ENCODE results near the gene IPO4.

DNA sequence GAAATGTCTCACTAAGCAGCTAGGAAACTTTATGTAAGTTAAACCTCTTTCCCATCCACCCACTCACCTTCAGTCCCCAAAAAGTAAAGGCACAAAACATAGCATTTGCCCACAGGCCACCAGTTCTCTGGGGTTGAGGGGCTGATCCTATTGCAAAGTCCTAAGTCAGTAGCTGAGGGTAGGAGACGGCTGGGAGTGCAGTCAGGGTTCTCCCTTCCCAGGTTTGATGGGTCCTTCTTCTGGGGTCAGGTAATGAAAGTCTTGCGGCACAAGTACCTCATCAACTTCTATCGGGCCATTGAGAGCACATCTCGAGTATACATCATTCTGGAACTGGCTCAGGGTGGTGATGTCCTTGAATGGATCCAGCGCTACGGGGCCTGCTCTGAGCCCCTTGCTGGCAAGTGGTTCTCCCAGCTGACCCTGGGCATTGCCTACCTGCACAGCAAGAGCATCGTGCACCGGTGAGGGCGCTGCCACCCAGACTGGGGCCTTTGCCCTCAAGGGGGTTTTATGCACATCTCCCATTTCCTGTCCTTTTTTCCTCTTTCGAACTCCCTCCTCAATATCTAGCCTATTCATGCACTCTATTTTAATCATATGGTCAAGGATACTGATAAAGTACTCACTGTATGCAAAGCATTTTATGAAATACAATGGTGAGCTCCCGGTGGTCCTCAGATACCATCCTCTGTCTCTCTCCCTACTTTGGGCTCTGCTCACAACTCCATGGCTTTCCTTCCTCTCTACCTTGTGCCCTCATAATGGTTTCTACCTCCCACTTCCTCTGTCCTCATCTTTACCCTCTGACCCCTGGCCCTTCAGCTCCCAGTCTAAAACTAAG, 17.9 kb upstream of the IPO4 start:
- TF ChIP-seq, protein P1, sequence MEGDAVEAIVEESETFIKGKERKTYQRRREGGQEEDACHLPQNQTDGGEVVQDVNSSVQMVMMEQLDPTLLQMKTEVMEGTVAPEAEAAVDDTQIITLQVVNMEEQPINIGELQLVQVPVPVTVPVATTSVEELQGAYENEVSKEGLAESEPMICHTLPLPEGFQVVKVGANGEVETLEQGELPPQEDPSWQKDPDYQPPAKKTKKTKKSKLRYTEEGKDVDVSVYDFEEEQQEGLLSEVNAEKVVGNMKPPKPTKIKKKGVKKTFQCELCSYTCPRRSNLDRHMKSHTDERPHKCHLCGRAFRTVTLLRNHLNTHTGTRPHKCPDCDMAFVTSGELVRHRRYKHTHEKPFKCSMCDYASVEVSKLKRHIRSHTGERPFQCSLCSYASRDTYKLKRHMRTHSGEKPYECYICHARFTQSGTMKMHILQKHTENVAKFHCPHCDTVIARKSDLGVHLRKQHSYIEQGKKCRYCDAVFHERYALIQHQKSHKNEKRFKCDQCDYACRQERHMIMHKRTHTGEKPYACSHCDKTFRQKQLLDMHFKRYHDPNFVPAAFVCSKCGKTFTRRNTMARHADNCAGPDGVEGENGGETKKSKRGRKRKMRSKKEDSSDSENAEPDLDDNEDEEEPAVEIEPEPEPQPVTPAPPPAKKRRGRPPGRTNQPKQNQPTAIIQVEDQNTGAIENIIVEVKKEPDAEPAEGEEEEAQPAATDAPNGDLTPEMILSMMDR (IDR thresholded peaks at IDR 0.05 in 2 of 3, conservative IDR thresholded peaks at IDR 0.05 in 1 of 3; ENCODE audit: control insufficient read depth in 2 of 3, extremely low read depth in 1 of 3, insufficient read depth in 1 of 3, low read depth in 3 of 3, low read length in 3 of 3): no peak
- TF ChIP-seq TBL1XR1 (IDR thresholded peaks at IDR 0.05; ENCODE audit: low read depth, low read length) (no peak), RAD51 (IDR thresholded peaks at IDR 0.05) (no peak), CBX3 (IDR thresholded peaks at IDR 0.05; ENCODE audit: borderline replicate concordance, low read depth) (no peak), POLR2AphosphoS5 (IDR thresholded peaks at IDR 0.05; ENCODE audit: low read length) (no peak)
- TF ChIP-seq, protein P2, sequence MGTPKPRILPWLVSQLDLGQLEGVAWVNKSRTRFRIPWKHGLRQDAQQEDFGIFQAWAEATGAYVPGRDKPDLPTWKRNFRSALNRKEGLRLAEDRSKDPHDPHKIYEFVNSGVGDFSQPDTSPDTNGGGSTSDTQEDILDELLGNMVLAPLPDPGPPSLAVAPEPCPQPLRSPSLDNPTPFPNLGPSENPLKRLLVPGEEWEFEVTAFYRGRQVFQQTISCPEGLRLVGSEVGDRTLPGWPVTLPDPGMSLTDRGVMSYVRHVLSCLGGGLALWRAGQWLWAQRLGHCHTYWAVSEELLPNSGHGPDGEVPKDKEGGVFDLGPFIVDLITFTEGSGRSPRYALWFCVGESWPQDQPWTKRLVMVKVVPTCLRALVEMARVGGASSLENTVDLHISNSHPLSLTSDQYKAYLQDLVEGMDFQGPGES (IDR thresholded peaks at IDR 0.05): no peak
- TF ChIP-seq, protein P3, sequence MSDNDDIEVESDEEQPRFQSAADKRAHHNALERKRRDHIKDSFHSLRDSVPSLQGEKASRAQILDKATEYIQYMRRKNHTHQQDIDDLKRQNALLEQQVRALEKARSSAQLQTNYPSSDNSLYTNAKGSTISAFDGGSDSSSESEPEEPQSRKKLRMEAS (IDR thresholded peaks at IDR 0.05; ENCODE audit: low read depth, low read length): no peak

Data from GM12878 (cell line).